Stimulated activated CD8-positive, alpha-beta memory T cell treated with anti-CD3 and anti-CD28 coated beads, Interleukin-4, amount 100 ng/mL, for 4 hours (primary cell): Measurements from ENCODE around the gene OTUD5.
"Not testable (repeated sequence)": the region's sequence is repeated elsewhere in the genome, so short reads cannot be mapped to it uniquely, and the experiment has no call there.

Source experiments
- DNase-seq, 2 donors: peaks; one replicate each; pipeline ENCODE4 v3.0.0-alpha.2; 2020; ENCODE audit warnings: low read depth in 2 of 2, low spot score in 1 of 2

OTUD5 gene

GRCh38 chrX:48957477-48957826 is at the start of gene OTUD5:
OTUD5 (minus strand) TSS chrX:48957607; CDS start chrX:48957570, 37 bp downstream.
- peak; percentile 35 to 66 for DNase-seq

GRCh38 chrX:49003696-49004095 is 46.3 kb upstream of the OTUD5 start:
- no peak for DNase-seq

- peak; percentile 42 to 60 for DNase-seq
Observed at GRCh38 chrX:49002091-49002935, 44.9 kb upstream of the OTUD5 start, which contains the start of gene GRIPAP1. GRIPAP1 (minus strand) TSS chrX:49002264; CDS start chrX:49002229, 35 bp downstream.

- peak in 1 of 2 donors; percentile 32 for DNase-seq
Observed at GRCh38 chrX:49001521-49002090, 44.2 kb upstream of the OTUD5 start.

GRCh38 chrX:49000636-49001035 is 43.2 kb upstream of the OTUD5 start:
- DNase-seq, result no peak

- DNase-seq, result no peak
Observed at GRCh38 chrX:48999030-48999429, 41.6 kb upstream of the OTUD5 start.

- no peak for DNase-seq
Observed at GRCh38 chrX:48998391-48998790, 41.0 kb upstream of the OTUD5 start.

- DNase-seq, result no peak
Observed at GRCh38 chrX:48997865-48998264, 40.5 kb upstream of the OTUD5 start.

GRCh38 chrX:48997455-48997854 is 40.0 kb upstream of the OTUD5 start:
- no peak for DNase-seq

GRCh38 chrX:48996969-48997368 is 39.6 kb upstream of the OTUD5 start:
- no peak for DNase-seq

- DNase-seq, result no peak
Observed at GRCh38 chrX:48992341-48992740, 34.9 kb upstream of the OTUD5 start.

- DNase-seq, result no peak
Observed at GRCh38 chrX:48989483-48989882, 32.1 kb upstream of the OTUD5 start.

GRCh38 chrX:48983896-48984295 is 26.5 kb upstream of the OTUD5 start:
- DNase-seq, result no peak

- DNase-seq, result no peak
Observed at GRCh38 chrX:48983081-48983480, 25.7 kb upstream of the OTUD5 start.

GRCh38 chrX:48981178-48981577 is 23.8 kb upstream of the OTUD5 start:
- DNase-seq, result no peak

GRCh38 chrX:48980341-48980740 is 22.9 kb upstream of the OTUD5 start:
- DNase-seq, result not testable (repeated sequence)

- no peak for DNase-seq
Observed at GRCh38 chrX:48978226-48978625, 20.8 kb upstream of the OTUD5 start.

- DNase-seq, result no peak
Observed at GRCh38 chrX:48976086-48976485, 18.7 kb upstream of the OTUD5 start.

GRCh38 chrX:48975541-48975940 is 18.1 kb upstream of the OTUD5 start:
- DNase-seq, result no peak

GRCh38 chrX:48975041-48975440 is 17.6 kb upstream of the OTUD5 start:
- no peak for DNase-seq

GRCh38 chrX:48974574-48974973 is 17.2 kb upstream of the OTUD5 start:
- DNase-seq, result no peak

- no peak for DNase-seq
Observed at GRCh38 chrX:48974033-48974432, 16.6 kb upstream of the OTUD5 start.
